ENCODE measurements around the gene LRRC59.

DNA sequence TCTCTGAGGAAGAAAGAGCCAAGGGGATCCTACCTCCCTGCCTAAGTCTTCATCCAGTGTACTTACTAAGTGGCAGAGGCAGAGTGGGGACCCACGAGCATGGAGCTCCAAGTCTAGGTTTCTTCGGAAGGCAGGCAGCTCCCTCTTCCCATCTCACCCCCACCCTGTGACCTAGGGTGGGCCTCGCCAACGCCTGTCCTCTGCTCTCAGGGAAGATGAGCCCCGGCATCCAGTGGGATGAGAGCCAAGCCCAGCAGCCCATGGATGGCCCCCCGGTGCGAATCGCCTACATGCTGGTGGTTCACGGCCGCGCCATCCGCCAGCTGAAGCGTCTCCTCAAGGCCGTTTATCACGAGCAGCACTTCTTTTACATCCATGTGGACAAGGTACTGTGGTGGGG lies 43.1 kb downstream of the LRRC59 start:
- TF ChIP-seq EZH2 (IDR thresholded peaks at IDR 0.05; ENCODE audit: borderline replicate concordance, low read depth, low read length, poor library complexity, severe bottlenecking) (no peak), CTCF (conservative IDR thresholded peaks at IDR 0.05; ENCODE audit: low read depth, low read length) (no peak)

All from A673 (cell line).